ENCODE measurements around the gene SEC14L2.

DNA sequence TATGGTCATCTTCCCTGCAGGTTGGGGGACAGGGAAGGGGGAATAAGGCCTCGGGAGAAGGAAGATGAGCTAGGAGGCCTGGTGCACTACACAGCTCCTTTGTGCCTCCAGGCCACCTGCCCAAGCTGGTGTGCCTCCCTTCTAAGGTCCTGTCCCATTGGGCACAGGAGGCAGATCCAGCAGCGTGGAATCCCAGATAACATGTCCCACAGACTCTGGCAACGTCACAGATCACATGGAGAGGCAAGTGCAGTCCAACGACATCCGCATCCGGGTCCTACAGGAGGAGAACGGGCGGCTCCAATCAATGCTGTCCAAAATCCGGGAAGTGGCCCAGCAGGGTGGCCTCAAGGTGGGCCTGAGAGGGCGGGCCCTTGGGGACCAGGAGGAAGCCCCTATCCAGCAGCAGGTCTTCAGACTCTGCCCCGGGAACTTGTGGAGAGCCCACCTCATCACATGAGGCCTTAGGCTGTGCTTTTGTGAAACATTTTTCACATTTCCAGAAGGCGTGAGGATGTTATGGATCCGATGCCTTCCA is 21.4 kb upstream of the SEC14L2 start:
- no peak for TF ChIP-seq CTCF (IDR thresholded peaks at IDR 0.05)
- no peak for TF ChIP-seq EP300 (IDR thresholded peaks at IDR 0.05)
- TF ChIP-seq POLR2A (IDR thresholded peaks at IDR 0.05): no peak
- TF ChIP-seq POLR2AphosphoS5 (IDR thresholded peaks at IDR 0.05): no peak

Measured in sigmoid colon (tissue), 4 donors.